Diencephalon (tissue), 1 donor: Measurements from ENCODE around the gene PXDN. TPM values are rescaled to one million over a fixed set of nuclear protein-coding genes. Genes with fewer than 3 reads are reported as not detected.

Experiments used
- total RNA-seq: library from RNA; depleted of rRNA; stranded (reverse); fragments of >200 nt; gene quantifications from one replicate; pipeline ENCODE4 v1.2.3, GENCODE V29; 2014

PXDN gene
- 30.0 TPM for total RNA-seq

DNA sequence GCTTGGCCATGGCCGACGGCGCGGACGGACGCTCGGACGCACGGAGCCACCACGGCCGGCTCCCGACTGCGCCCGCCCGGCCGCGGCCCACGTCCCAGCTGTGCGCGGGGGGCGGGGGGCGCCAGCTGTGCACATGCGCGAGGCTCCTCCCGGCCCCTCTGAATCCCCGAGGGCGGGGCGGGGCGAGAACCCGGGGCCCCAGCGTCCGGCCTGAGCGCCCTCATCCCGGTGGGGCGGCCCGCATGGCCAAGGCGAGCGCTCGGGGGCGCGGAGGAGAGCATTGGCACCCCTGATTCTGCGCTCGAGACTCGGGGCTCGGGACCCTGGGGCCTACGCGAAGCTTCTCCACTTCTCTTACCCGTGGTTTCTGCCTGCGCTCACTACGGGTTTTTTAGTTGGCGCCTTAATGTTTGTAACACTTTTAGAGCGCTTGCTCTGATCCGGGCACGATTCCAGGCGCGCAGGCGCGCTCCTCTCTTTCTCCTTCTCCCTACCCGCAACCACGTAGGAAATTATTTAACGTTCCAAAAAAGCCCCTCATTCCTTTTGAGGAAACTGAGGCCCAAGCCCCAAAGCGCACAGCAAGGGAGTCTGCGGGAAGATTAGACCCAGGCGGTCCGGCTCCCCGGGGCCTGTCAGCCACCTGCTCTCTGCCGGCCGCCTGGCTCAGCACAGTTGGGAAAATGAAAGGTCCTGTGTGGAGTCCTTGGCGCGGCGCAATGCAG, at the start of gene PXDN:
PXDN (minus strand) TSS at position 70 of the 725 bp plus-strand sequence; CDS start at position 10, 60 bp downstream.

